Right ventricle myocardium superior (tissue), 1 donor: Measurements from ENCODE around the gene PPP1R9B. TPM values are rescaled to one million over a fixed set of nuclear protein-coding genes. Genes with fewer than 3 reads are reported as not detected.
A peak's percentile ranks its signal among the peaks of the same experiment; 100 is the strongest.

ENCODE experiments used
- ATAC-seq: fragments of 200-7000 bp; cut with Tn5 transposase; one replicate; pipeline ENCODE4 v1.9.1; 2020; ENCODE audit warnings: mild to moderate bottlenecking; ENCODE audit not compliant: poor library complexity
- DNase-seq: peaks from one replicate; pipeline ENCODE4 v3.0.0-alpha.2; 2020
- intact Hi-C: fragments of 100-400 bp; cut with DNase I; formaldehyde crosslinking; loops from one replicate; pipeline ENCODE4 v1.11.2; 2022
- total RNA-seq: library from RNA; stranded (reverse); fragmentation: NEBNext Ultra II Directional; extraction: Animal tissue kit (Norgen Biotek cat#: 25700); gene quantifications from one replicate; pipeline ENCODE4 v1.2.1, GENCODE V29; 2021
- donor health status: DM: no; HTN: yes; CAD: no; lungs with severe emphysema.

The PPP1R9B gene
- total RNA-seq, 1 donor from 2014 or later, result 35.4 TPM

- intact Hi-C loops, result no loop called here
- ATAC-seq (no peak), DNase-seq (peak; percentile 19)
Measured at GRCh38 chr17:50090071-50090470, 60.4 kb downstream of the PPP1R9B start.

GRCh38 chr17:50088952-50089825, 61.3 kb downstream of the PPP1R9B start:
- intact Hi-C loops, result no loop called here
- DNase-seq (peak; percentile 24), ATAC-seq (no peak)

GRCh38 chr17:50087912-50088405, 62.5 kb downstream of the PPP1R9B start:
- ATAC-seq (peak; percentile 8), DNase-seq (peak; percentile 30)
- intact Hi-C loops, result loop anchor here (2.0 kb wide), 1 partner anchor 61 kb away; no protein-coding TSS in a partner anchor

- ATAC-seq (peak; percentile 90), DNase-seq (peak; percentile 80)
- intact Hi-C loops, result loop anchor here (2.0 kb wide), 1 partner anchor 61 kb away; no protein-coding TSS in a partner anchor
Measured at GRCh38 chr17:50087246-50087911, 63.1 kb downstream of the PPP1R9B start.

Other genes with a start within 250 kb of the PPP1R9B start
- not detected for gene DLX4, start 181.5 kb downstream of the PPP1R9B start, total RNA-seq
- not detected for gene DLX3, start 155.5 kb downstream of the PPP1R9B start, total RNA-seq
- gene ITGA3, start 94.6 kb downstream of the PPP1R9B start, total RNA-seq, result 12.6 TPM
- 250 TPM for gene PDK2, start 55.3 kb downstream of the PPP1R9B start, total RNA-seq
- gene SAMD14, start 20.5 kb downstream of the PPP1R9B start, total RNA-seq, result 0.78 TPM
- gene SGCA, start 15.3 kb upstream of the PPP1R9B start, total RNA-seq, result 135 TPM
- 28.1 TPM for gene COL1A1, start 51.0 kb upstream of the PPP1R9B start, total RNA-seq
- gene TMEM92, start 123.8 kb upstream of the PPP1R9B start, total RNA-seq, result not detected
- 13.0 TPM for gene XYLT2, start 195.4 kb upstream of the PPP1R9B start, total RNA-seq
- 78.6 TPM for gene MRPL27, start 222.5 kb upstream of the PPP1R9B start, total RNA-seq
- not detected for gene EME1, start 222.6 kb upstream of the PPP1R9B start, total RNA-seq
- gene LRRC59, start 246.8 kb upstream of the PPP1R9B start, total RNA-seq, result 20.3 TPM